Stomach (tissue), 4 donors: ENCODE data around the gene LITAF.

Experiments used
- EP300 ChIP-seq: sonication (generic); formaldehyde crosslinking; IDR thresholded peaks from one replicate; pipeline ENCODE4 v1.6.1; 2017; ENCODE audit warnings: antibody characterized with exemption
- POLR2A ChIP-seq, 4 donors: fragments of 450-650 bp; IDR thresholded peaks; one replicate each; pipeline ENCODE4 v1.6.1; 2016; ENCODE audit warnings: antibody characterized with exemption in 4 of 4, control low read depth in 2 of 4, mild to moderate bottlenecking in 1 of 4, moderate library complexity in 1 of 4

- TF ChIP-seq POLR2A (IDR thresholded peaks at IDR 0.05) (no peak), EP300 (no peak)
Observed at GRCh38 chr16:11554053-11554452, 32.7 kb downstream of the LITAF start.
